Adrenal gland (tissue), 5 donors: ENCODE data around the gene FAM43B.

Experiments used
- POLR2A ChIP-seq, 2 donors: fragments of 450-650 bp; IDR thresholded peaks; one replicate each; pipeline ENCODE4 v1.6.1; 2017; ENCODE audit warnings: antibody characterized with exemption in 2 of 2, mild to moderate bottlenecking in 2 of 2, moderate library complexity in 1 of 2
- TF ChIP-seq, protein P1 (sequence below), 6 experiments: fragments of 450-650 bp in 4 of 6; fragments of 200-600 bp in 2 of 6; sonication (generic) in 1 of 6; IDR thresholded peaks; 1 replicate in 5 of 6; 2 replicates in 1 of 6; pipeline versions ENCODE4 v1.5.1 to v1.8.0; 2016 to 2021; ENCODE audit warnings: antibody characterized with exemption in 6 of 6, mild to moderate bottlenecking in 2 of 6, moderate library complexity in 1 of 6
- donor health status: DM: no; HTN: no; CAD: no.

- TF ChIP-seq, protein P1, sequence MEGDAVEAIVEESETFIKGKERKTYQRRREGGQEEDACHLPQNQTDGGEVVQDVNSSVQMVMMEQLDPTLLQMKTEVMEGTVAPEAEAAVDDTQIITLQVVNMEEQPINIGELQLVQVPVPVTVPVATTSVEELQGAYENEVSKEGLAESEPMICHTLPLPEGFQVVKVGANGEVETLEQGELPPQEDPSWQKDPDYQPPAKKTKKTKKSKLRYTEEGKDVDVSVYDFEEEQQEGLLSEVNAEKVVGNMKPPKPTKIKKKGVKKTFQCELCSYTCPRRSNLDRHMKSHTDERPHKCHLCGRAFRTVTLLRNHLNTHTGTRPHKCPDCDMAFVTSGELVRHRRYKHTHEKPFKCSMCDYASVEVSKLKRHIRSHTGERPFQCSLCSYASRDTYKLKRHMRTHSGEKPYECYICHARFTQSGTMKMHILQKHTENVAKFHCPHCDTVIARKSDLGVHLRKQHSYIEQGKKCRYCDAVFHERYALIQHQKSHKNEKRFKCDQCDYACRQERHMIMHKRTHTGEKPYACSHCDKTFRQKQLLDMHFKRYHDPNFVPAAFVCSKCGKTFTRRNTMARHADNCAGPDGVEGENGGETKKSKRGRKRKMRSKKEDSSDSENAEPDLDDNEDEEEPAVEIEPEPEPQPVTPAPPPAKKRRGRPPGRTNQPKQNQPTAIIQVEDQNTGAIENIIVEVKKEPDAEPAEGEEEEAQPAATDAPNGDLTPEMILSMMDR (IDR thresholded peaks at IDR 0.05) = no peak
- no peak for TF ChIP-seq POLR2A (IDR thresholded peaks at IDR 0.05)
These were observed 12.1 kb upstream of the FAM43B start for GRCh38 chr1:20540281-20540680.
